GM19099 (cell line): ENCODE measurements around the gene ELOVL4.

ENCODE experiments used
- POLR2A ChIP-seq: IDR thresholded peaks from 3 replicates; pipeline ENCODE4 v1.6.1; 2011; ENCODE audit warnings: low read depth; ENCODE audit not compliant: insufficient read length; ENCODE audit errors: extremely low read depth

Gene ELOVL4

DNA sequence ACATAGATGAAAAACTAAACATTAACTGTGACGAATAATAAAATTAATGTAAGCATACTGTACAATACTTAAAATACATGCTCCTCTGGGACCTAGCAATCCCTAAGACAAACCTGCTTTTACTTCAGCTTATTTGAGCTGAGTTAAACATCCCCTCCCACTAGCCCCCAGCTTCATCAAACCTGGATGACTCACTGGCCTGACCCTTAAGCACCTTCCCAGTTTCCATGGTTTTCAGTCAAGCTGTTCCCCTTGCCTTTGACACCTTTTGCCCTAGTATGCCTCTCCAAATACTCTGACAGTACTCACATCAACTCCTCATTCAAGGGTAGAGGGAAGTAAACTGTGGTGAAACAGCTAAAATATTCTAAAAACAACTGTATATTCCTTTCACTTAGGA lies 4.2 kb downstream of the ELOVL4 start:
- no peak for TF ChIP-seq POLR2A

DNA sequence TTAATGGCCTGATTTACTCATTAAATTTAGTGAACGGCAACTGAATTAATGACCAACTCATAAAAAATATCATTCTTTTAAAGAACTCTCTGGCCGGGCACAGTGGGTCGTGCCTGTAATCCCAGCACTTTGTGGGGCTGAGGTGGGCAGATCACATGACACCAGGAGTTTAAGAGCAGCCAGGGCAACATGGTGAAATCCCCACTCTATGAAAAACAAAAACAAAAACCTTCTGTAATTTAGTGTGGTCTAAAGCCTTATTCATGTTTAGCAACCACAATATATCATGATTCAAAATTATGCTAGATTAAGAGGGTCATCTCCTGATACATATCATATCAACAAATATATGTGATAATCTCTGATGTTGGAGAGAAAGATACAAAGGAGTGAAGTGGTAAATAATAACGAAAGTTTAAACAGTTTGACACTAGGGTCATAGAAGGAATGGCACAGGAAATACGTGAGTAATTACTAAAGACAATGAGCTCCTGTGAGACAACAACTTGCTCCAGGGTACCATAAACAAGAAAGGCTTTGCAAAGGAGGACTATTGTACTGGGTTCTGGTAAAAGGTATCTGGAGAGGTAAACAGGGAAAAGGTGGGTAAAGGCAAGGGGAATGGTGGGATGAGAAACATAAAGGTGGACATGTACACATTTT lies 5.7 kb downstream of the ELOVL4 start:
- TF ChIP-seq POLR2A: no peak

DNA sequence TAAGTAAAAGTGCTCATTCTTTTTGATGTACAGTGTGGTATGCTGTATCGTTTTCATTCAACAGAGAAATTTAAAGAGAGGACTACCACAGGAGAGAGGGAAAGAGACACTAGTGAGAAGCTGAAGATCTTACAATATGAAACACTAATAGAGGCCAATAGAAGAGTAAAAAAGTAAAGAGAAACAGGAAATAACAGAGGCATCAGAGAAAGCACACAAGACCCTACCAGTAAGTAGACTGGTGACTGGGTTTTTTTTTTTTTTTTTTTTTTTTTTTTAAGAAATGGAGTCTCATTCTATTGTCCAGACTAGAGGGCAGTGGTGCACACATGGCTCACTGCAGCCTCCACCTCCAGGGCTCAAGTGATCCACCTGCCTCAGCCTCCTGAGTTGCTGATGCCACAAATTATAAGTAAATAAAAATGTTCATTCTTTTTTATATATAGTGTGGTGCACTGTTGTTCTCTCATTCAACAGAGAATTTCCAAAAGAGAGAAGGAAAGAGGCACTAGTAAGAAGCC lies 18.8 kb downstream of the ELOVL4 start:
- TF ChIP-seq POLR2A: no peak

DNA sequence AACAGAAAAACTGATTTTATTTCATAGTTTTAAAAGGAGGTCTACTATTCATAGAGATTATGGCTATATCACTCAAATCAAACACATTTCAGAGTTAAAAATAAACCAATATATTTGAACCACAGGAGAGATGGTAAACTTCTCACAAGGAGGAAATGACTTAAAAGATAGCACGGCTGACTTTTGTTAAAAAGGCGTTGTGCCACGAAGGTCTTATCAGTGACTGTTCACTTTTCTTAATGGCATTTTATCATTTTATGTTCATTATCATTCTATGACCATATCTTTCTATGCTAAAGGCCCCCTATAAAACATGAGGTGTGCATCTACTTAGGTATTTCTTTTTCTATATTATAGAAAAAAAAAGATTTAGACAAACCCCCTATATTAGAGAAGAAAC lies 19.6 kb downstream of the ELOVL4 start:
- TF ChIP-seq POLR2A: no peak

DNA sequence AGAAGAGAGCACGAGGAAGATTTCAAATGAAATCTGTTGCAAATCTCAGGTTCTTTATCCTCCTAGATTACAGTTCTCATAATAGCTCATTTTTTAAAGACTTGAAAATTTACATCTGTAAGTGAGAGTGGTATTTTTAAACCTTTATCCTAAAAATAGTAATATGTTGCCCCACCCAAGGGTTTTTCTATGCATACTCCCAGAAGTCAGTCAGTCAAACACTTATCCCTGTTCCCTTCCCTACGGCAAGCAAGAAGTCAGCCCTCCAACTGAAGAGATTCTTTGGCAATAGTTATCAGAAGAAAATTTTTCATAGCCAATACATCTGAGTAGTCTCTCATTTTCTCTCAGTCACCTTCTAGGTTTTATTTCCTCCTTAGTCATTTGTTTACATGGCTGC lies 24.1 kb downstream of the ELOVL4 start:
- no peak for TF ChIP-seq POLR2A

DNA sequence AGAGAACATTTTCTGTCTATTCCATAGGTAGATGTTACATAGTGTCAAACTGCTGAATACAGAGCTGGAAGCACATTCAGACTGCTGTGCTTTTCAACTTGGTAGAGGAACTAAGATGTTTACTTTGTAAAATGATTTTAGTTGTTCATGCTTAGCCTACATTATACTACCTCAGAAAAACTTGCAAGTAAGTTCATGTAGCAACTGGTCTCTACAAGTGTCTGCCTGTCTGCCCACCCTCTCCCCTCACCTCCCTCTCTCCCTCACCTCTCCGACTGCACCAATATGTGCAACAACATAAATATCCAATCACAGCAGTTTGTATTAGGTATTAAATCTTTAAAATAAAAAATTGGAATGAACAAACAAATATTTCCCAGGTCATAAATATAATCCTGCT lies 25.3 kb downstream of the ELOVL4 start:
- TF ChIP-seq POLR2A: no peak

DNA sequence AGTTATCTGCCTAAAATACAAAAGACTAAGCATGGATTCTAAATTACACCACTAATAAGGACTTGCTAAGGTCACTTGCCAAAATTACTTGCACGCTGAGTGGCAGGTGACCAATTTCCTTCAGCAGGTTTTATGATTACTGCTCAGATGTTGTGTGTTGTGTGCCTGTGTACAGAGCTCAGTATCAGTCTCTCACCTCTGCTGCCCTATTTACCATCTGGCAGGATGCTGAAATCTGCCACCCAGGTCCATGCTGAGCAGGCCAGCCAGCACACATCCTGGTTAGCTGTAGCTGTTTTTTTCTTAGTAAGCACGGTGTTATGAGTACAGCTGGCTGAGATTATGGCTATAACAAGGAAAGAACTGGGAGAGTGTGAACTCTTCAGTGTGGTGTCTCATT lies 34.0 kb downstream of the ELOVL4 start:
- TF ChIP-seq POLR2A: no peak

DNA sequence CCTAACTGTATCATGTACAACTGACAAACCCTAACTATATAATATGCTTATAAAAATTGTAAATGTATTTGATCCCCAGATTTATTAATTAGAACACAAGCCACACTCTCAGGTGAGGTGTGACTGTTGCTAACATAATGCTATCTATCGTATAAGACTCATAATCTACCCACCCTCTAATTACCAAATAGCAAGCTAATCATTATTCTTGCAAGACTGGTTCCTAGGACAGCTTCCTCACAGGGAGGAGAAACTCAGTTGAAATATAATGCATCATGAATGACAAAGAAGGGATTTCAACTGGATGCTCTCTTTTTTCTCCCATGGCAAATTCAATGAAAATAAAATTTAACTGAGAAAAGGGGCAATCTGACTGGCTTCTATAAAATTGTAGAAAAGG lies 35.4 kb downstream of the ELOVL4 start:
- no peak for TF ChIP-seq POLR2A

DNA sequence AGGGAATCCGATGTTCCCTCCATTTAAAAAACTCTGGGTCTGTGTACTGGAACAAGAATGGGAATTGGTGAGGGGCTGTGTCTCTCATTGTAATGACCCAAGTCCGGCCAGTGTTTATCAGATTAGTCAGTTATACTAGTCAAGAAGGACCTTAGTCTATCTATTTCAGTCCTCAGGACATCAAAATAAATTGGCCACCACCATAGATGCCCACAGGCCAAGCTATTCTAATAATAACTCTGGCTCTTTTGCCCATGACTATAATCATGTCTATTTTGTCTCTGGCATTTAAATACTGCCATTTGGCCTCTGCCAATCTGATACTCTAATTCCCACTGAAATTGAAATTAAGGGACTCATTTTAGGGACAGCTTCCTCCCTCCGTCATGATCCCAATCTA lies 37.8 kb downstream of the ELOVL4 start:
- no peak for TF ChIP-seq POLR2A

DNA sequence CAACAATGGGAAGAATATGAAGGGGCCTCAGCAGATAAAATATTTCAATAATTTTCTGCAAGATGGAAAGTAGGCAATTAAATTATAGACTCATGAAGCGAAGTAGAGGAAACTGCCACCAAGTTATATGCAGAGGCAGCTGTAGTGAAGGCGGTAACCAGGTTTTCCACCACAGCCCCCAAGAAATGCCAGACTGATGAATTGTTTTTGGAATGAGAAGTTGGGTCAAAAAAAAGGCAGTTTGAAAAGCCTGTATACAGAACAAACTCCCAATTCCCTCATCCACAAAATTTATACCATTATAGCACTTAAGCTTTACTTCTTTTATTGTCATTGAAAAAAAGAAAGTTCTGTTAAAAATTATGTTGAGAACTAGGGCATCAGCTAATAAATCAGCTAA lies 45.3 kb downstream of the ELOVL4 start:
- TF ChIP-seq POLR2A: no peak

DNA sequence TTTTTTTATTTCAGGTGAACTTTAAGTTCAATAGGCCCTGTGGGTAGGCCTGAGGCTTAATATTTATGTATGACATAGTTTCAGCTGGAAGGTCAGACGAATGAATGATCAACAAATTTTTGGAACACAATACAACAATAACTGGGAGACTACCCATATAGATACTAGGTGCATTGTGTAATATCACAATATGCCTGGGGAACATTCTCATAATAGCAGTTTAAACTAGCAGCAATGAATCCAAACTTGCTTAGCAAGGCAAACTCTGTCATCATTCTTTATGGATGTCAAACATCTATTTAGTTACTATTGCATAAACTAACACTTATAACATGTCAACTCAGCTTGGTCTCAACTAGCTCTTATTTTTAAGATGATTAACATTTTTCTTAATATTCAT lies 49.3 kb downstream of the ELOVL4 start:
- TF ChIP-seq POLR2A: no peak

DNA sequence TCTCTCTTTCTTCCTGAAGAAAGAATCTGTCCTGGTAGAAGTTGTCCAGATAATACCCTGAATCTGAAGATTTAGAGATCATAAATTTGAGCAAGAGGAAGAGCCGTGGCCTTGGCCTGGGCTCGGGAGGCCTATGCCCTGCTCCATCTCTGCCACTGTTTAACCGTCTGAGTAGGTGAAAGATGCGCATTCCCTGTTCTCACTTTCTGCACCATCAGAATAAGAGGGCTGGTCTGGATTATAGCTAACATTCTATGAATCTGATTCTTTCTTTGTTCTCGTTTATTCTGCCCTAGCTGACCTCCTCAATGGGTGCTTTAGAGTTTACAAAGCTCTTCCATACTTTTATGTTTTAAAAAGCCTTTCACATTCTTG lies 51.3 kb downstream of the ELOVL4 start:
- no peak for TF ChIP-seq POLR2A

DNA sequence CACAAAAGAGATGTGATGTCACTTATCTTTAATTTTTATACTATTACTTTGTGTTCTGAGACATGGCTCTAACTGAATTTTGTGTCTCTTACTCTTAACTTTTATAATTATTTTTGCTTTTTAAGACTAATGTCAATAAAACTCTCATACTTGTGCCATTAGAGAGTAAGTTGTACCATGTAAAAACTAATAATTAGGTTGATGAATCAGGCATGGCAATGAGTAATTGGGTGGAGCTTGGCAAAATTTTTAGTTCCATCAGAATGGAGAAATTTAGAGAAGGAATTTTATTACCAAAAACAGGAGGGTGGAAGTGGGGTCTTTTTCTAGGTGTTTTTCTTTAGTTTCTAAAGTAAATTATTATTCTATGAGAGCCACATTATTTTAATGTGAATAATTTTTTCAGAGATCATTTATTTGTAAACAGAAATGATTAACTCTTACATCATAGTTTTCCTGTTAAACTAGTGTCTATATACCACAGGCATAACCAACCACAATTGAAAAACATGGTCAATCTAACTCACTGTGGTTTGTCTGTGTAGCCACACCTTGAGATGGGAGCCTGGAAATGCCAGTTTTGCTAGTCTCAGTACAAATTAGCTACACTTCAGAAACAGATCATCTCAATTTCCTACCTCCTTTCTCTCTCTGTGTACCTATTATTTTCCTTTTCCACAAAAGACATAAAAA lies 51.8 kb downstream of the ELOVL4 start:
- no peak for TF ChIP-seq POLR2A

DNA sequence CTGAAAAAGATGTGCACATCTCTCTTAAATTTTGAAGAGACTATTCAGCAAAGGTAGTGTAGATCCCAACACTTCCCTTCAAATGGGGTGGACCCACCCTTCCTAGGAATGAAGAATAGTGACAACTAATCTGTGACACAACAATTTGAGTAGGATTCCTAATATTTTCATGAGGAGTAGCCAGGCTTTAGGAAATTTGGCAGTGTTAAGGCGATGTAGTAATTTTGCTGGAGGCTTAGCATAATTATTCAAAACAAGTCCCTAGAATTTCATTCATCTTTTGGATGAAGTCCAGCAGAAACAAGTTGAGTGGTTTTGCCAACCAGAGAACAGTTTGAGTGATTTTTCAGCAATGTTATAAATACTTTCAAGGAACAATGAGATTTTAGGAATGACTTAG lies 52.4 kb downstream of the ELOVL4 start:
- no peak for TF ChIP-seq POLR2A

DNA sequence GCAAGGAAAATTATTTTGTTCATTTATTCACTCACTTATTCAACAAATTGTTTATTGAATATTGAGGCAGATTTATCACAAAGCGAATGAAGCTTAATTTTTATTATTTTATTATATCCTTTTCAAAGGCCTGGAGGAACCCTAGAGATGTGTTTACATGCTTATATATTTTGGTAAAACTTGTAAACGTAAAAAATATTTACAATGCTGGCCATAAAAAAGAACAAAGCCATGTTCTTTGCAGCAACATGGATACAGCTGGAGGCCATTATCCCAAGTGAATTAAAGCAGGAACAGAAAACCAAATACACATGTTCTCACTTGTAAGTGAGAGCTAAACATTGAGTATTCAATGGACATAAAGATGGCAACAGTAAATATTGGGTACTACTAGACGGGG lies 58.8 kb downstream of the ELOVL4 start:
- TF ChIP-seq POLR2A: no peak

DNA sequence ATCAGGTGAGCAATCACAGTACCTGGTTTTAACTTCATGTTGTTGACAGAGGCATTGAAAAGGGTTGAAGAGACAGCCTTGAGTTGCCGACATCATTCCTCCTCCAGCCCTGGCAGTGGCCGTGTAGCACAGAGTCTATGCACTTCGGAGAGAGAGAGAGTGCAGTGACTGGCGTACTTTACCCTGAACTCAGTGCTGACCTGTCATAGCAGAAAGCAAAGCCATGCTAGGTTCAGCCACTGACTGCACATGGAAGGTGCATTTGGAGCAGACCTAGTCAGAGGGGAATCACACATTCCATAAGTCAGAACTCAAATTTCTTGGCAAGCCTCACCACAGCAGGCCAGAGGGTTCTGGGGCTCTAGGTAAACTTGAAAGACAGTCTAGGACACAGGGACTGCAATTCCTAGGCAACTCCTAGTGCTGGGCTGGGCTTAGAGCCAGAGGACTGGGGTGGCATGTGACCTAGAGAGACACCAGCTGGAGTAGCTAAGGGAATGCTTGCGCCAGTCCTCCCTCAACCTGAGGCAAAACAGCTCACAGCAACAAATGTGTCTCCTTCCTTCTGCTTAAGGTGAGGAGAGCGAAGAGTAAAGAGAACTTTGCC lies 69.1 kb downstream of the ELOVL4 start:
- no peak for TF ChIP-seq POLR2A
